AG04449 (cell line): ENCODE results near the gene WNT11.

Source experiments
- CTCF ChIA-PET: fragments of 350-600 bp; formaldehyde crosslinking; extraction: SDS; loops from one replicate; lab custom pipeline; 2021; ENCODE audit warnings: antibody characterized with exemption; lab: Yijun Ruan, JAX
- POLR2A ChIA-PET: fragments of 400-600, 350-600 bp; formaldehyde crosslinking; extraction: SDS; loops from one replicate; lab custom pipeline; 2020; ENCODE audit warnings: antibody characterized with exemption, inconsistent platforms; lab: Yijun Ruan, JAX
- DNase-seq: peaks from one replicate; pipeline ENCODE4 v3.0.0-alpha.2; 2010; ENCODE audit warnings: low read depth, low spot score
- H3K4me3 ChIP-seq: 2 replicates; pipeline ENCODE4 v1.5.1; 2011; ENCODE audit warnings: low read depth, mild to moderate bottlenecking, control low read depth, low read length
- CTCF ChIP-seq: IDR thresholded peaks from one replicate; pipeline ENCODE4 v1.5.1; 2011; ENCODE audit warnings: mild to moderate bottlenecking, moderate library complexity, low read length, control low read depth, inconsistent platforms; ENCODE audit not compliant: insufficient read depth; ENCODE audit errors: missing control alignments

Gene WNT11

DNA sequence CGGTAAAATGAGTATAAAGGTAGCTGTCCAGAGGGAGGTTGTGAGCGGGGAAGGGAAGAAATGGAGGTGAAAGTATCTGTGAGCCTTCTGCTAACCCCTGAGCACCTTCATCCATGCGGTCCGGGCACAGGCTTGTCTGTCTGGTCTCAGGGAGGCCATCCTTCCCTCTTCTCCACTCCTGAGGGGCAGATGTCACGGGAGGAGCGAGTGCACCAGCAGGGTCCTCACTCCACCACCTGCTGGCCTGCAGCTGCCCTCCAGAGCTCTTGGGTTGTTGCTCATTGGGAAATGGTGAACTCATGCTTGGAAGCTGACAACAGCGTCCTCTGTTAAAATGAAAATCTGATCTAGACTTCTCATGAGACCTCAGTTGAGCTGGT, 33.8 kb upstream of the WNT11 start:
- DNase-seq: no peak
- CTCF ChIA-PET: interaction anchor here (8.3 kb wide), 1 partner anchor 31 kb away, joined by 60 read pairs; the partner anchor contains the start of gene WNT11
- POLR2A ChIA-PET: no interaction called here
- no peak for TF ChIP-seq CTCF
- no peak overlapping the region for H3K4me3 ChIP-seq

- ChIA-PET CTCF (interaction anchor here (8.3 kb wide), 1 partner anchor 31 kb away, joined by 60 read pairs; the partner anchor contains the start of gene WNT11), POLR2A (no interaction called here)
- no peak for DNase-seq
- TF ChIP-seq CTCF: no peak
- H3K4me3 ChIP-seq: no peak overlapping the region
Measured at GRCh38 chr11:76239483-76240160, 33.3 kb upstream of the WNT11 start.

- no peak overlapping the region for H3K4me3 ChIP-seq
- TF ChIP-seq CTCF: no peak
- ChIA-PET POLR2A (no interaction called here), CTCF (interaction anchor here (8.3 kb wide), 1 partner anchor 30 kb away, joined by 60 read pairs; the partner anchor contains the start of gene WNT11)
- DNase-seq: no peak
Measured at GRCh38 chr11:76238551-76238950, 32.2 kb upstream of the WNT11 start.

- no peak overlapping the region for H3K4me3 ChIP-seq
- no peak for DNase-seq
- ChIA-PET CTCF (interaction anchor here (1.0 to 8.3 kb wide), 6 partner anchors 9 to 341 kb away, joined by 3 to 60 read pairs (median 3); partner anchors contain the start of gene WNT11), POLR2A (no interaction called here)
- TF ChIP-seq CTCF: no peak
Measured at GRCh38 chr11:76237914-76238313, 31.6 kb upstream of the WNT11 start.

- TF ChIP-seq CTCF: no peak
- POLR2A ChIA-PET: no interaction called here
- CTCF ChIA-PET: interaction anchor here (1.0 to 8.3 kb wide), 6 partner anchors 9 to 340 kb away, joined by 3 to 60 read pairs (median 3); partner anchors contain the start of gene WNT11
- no peak overlapping the region for H3K4me3 ChIP-seq
- no peak for DNase-seq
Measured at GRCh38 chr11:76237000-76237649, 30.8 kb upstream of the WNT11 start.
